Measurements from ENCODE around the gene TCF19. TPM values are rescaled to one million over a fixed set of nuclear protein-coding genes. Genes with fewer than 3 reads are reported as not detected.

Gene TCF19
- total RNA-seq, 1 donor = 20.7 TPM

DNA sequence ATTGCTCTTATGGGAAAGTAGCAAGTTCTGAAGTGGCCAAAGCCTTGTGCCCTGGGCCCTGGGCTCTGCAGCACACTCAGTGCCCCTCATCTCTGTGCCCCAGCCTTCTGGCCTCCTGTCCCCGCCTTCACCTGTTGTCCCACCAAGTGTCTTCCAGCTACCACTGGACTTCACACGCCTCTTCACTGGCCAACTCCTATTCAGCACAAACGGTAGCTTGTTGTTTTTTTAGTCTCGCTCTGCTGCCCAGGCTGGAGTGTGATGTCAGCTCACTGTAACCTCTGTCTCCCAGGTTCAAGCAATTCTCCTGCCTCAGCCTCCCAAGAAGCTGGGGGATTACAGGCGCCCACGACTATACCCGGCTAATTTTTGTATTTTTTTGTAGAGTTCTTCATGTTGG is 5.6 kb upstream of the TCF19 start:
- no peak overlapping the region for H3K4me3 ChIP-seq (ENCODE audit: low read depth, low read length)
- no peak for DNase-seq (ENCODE audit: low read depth)
- no peak for TF ChIP-seq CTCF (IDR thresholded peaks at IDR 0.05; ENCODE audit: insufficient read depth, low read depth, low read length)

DNA sequence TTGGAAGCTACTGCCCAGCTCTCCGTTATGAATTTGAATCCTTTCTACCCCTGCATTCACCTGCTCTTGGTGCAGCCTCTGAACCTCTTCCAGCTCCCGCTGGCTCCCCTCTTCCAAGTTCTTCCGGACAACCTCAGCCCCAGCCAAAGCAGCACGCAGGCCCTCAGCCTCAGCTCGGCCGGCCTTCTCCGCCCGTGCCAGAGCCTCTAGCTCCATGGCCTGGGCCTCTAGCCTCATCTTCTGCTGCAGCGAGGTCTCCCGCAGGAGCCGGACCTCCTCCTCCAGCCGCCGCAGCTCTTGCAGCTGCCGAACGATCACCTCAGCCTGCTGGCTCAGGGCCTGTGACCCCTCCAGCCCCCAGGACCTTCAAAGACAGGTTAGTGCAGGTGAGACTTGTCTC is 4.0 kb upstream of the TCF19 start:
- no peak overlapping the region for H3K4me3 ChIP-seq (ENCODE audit: low read depth, low read length)
- no peak for DNase-seq (ENCODE audit: low read depth)
- no peak for TF ChIP-seq CTCF (IDR thresholded peaks at IDR 0.05; ENCODE audit: insufficient read depth, low read depth, low read length)

DNA sequence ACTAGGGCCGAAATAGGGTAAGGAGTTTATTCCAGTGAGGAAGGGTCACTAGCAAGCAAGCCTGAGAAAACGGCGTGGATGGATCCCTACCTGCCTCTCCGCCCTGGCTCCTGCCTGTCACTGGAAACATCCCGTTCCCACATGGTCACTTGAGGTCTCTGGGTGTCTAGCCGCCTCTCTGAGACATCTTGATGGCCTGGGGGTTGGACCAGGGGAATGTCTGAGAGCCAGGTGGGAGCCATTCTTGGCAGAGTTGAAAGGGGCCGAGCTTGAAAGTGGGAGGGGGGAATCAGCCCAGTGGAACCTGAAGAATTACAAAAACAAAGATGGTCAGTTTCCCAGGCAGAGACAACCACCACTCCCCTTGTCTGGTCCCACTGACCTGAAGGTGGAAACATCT is 1.7 kb upstream of the TCF19 start:
- no peak for DNase-seq (ENCODE audit: low read depth)
- no peak overlapping the region for H3K4me3 ChIP-seq (ENCODE audit: low read depth, low read length)
- TF ChIP-seq CTCF (IDR thresholded peaks at IDR 0.05; ENCODE audit: insufficient read depth, low read depth, low read length) = no peak

- peak within 1 kb of the TSS; percentile 79 for H3K4me3 ChIP-seq (ENCODE audit: low read depth, low read length)
- no peak for DNase-seq (ENCODE audit: low read depth)
- TF ChIP-seq CTCF (IDR thresholded peaks at IDR 0.05; ENCODE audit: insufficient read depth, low read depth, low read length) = no peak
These were observed 763 bp upstream of the TCF19 start, which contains the start of gene CCHCR1 for GRCh38 chr6:31157513-31158139. Gene CCHCR1, minus strand, starts transcription at chr6:31157802. Its CDS starts 202 bp downstream, at chr6:31157600.

DNA sequence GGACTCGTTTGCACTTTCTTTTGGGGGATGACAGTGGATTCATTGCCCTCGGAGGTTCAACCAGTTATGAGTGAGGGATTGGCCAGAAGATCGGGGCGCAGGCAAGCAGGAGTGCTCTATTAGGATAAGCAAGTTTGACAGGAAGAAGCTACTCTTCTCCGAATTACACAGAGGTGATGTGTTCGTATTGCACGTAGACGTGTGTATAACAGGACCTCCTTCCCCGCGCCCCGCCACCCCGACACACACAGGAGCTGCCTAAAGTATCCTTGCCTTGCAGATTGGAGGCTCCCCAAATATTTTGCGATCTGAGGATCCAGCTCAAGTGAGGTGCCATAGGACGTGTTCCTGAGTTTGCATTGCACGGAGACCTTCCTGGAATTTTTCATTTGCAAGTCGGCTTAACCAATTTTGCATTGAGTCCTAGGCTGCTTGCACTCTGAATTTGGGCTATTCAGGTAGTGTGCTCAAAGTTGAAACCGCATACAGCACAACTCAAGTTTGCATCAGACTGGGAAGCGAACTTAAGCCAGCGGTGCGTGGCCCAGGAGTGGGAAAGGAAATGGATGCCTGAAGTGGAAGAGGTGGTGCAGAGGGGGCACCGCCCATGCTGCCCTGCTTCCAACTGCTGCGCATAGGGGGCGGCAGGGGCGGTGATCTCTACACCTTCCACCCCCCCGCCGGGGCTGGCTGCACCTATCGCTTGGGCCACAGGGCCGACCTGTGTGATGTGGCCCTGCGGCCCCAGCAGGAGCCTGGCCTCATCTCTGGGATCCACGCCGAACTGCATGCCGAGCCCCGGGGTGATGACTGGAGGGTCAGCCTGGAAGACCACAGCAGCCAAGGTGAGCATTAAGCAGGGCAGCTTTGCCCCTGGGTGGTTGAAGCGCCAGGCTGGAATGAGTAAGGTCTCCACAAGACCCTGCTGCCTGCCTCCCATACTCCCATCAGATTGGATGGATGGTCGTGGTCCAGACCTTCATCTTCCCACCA is 770 bp downstream of the TCF19 start:
- peak; percentile 14 for TF ChIP-seq CTCF (IDR thresholded peaks at IDR 0.05; ENCODE audit: insufficient read depth, low read depth, low read length)
- DNase-seq (ENCODE audit: low read depth) = peak; percentile 11
- H3K4me3 ChIP-seq (ENCODE audit: low read depth, low read length) = peak overlapping the region; percentile 79

DNA sequence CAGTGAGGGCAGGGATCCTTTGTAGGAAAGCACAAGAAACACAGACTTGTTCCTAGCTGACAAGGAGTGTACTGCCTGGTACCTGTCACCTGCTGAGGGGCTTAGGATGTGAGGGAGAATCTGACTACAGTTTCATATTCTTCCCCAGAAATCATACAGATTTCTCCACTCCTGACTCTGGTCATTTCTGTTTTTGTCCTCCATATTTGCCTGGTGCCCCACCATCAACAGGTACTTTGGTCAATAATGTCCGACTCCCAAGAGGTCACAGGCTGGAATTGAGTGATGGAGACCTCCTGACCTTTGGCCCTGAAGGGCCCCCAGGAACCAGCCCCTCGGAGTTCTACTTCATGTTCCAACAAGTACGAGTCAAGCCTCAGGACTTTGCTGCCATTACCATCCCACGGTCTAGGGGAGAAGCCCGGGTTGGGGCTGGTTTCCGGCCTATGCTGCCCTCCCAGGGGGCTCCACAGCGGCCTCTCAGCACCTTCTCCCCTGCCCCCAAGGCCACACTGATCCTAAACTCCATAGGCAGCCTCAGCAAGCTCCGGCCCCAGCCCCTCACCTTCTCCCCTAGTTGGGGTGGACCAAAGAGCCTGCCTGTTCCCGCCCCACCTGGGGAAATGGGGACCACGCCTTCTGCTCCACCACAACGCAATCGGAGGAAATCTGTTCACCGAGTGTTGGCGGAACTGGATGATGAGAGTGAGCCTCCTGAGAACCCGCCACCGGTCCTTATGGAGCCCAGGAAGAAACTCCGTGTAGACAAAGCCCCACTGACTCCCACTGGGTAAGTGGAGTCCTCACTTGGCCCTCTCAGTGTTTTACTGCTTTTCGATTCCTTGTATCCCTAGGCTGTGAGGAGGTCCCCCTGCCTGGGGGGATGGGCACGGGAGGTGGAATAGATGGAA is 3.1 kb downstream of the TCF19 start:
- no peak for DNase-seq (ENCODE audit: low read depth)
- TF ChIP-seq CTCF (IDR thresholded peaks at IDR 0.05; ENCODE audit: insufficient read depth, low read depth, low read length) = no peak
- H3K4me3 ChIP-seq (ENCODE audit: low read depth, low read length) = no peak overlapping the region
